BE2C (cell line): Measurements from ENCODE around the gene ADGRG6.

Source experiments
- DNase-seq: peaks from one replicate; pipeline ENCODE4 v3.0.0-alpha.2; 2020
- H3K27me3 ChIP-seq: fragments of 250-450 bp; sonication (Bioruptor Pico); 2 replicates; pipeline ENCODE4 v1.5.1; 2020; ENCODE audit warnings: mild to moderate bottlenecking
- H3K36me3 ChIP-seq: fragments of 250-450 bp; sonication (Bioruptor Pico); 2 replicates; pipeline ENCODE4 v1.5.1; 2020; ENCODE audit warnings: mild to moderate bottlenecking
- H3K4me1 ChIP-seq: fragments of 250-450 bp; sonication (Bioruptor Pico); 2 replicates; pipeline ENCODE4 v1.5.1; 2020
- H3K4me3 ChIP-seq: 2 replicates; pipeline ENCODE4 v1.5.1; 2011; ENCODE audit warnings: low read depth, low read length
- H3K9me3 ChIP-seq: fragments of 250-450 bp; sonication (Bioruptor Pico); 2 replicates; pipeline ENCODE4 v1.5.1; 2020
- CTCF ChIP-seq: IDR thresholded peaks from 2 replicates; pipeline ENCODE4 v1.5.1; 2012; ENCODE audit warnings: mild to moderate bottlenecking, low read depth, low read length

ADGRG6 gene

GRCh38 chr6:142408409-142408808 lies 106.6 kb downstream of the ADGRG6 start:
- no peaks in the 10 kb centered on the region for H3K36me3 ChIP-seq
- H3K4me1 ChIP-seq, result no peaks in the 10 kb centered on the region
- DNase-seq, result no peak
- no peak overlapping the region for H3K4me3 ChIP-seq
- no peak for TF ChIP-seq CTCF
- H3K9me3 ChIP-seq, result no peaks in the 10 kb centered on the region
- H3K27me3 ChIP-seq, result no peaks in the 10 kb centered on the region

DNA sequence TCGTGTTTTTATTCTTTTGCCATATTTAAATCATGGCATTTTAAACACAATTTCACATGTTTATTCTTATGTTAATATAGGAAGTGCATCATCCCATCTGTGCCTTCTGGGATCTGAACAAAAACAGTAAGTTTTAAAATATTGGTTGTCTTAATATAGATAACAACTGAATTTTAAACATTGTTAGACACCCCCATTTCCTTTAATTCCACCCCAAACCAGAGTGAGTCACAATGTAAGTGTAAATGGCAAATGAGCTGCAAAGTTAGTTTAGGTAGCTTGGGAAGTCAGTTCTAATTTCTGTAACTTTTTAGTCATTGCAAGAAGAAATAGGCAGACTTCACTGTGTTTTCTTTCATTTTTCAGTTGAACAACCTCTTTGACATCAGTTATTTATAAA lies 108.0 kb downstream of the ADGRG6 start:
- TF ChIP-seq CTCF, result no peak
- Histone ChIP-seq H3K36me3 (no peaks in the 10 kb centered on the region), H3K4me3 (no peak overlapping the region), H3K9me3 (no peaks in the 10 kb centered on the region), H3K4me1 (no peaks in the 10 kb centered on the region), H3K27me3 (no peaks in the 10 kb centered on the region)
- no peak for DNase-seq

- no peak for DNase-seq
- Histone ChIP-seq H3K4me1 (no peaks in the 10 kb centered on the region), H3K27me3 (no peaks in the 10 kb centered on the region), H3K9me3 (no peaks in the 10 kb centered on the region), H3K4me3 (no peak overlapping the region), H3K36me3 (no peaks in the 10 kb centered on the region)
- no peak for TF ChIP-seq CTCF
Observed at GRCh38 chr6:142411145-142411544, 109.3 kb downstream of the ADGRG6 start.

DNA sequence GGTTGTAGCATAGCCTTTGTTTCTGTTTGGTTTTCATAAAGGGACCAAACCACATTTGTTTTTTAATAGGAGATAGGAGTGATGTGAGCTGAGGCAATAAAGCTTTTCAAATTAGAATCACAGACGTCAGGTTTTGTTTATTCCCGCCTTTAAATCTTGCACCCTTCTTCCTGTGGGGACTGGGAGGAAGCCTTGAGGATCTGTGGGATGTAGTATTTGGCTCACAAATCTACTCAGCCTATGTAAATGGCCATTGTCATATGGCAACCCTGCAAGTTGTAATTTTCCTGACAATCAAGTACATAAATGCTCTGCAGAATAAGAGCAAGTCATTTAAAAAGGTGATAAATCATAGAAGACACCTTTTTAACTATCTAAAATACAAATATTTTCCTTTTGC lies 110.4 kb downstream of the ADGRG6 start:
- no peak overlapping the region for H3K4me3 ChIP-seq
- no peaks in the 10 kb centered on the region for H3K9me3 ChIP-seq
- H3K27me3 ChIP-seq, result no peaks in the 10 kb centered on the region
- H3K4me1 ChIP-seq, result no peaks in the 10 kb centered on the region
- H3K36me3 ChIP-seq, result no peaks in the 10 kb centered on the region
- DNase-seq, result no peak
- no peak for TF ChIP-seq CTCF

DNA sequence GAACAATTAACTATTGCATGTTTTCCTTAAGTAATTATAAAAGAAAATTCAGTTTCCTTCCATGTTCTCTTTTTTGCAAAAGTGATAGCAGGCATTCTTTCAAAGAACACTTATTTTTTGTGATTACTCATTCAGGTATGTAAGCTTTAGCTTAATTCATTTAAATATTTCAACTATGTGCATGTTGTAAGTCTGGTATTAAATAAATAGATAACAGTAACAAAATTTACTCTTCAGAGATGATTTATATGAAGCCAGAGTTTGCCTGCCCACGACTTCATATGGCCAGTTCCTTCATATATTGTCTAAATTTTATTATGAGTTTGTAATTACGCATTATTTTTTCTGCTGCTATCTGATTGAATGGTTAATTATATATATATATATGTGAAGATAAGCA lies 110.9 kb downstream of the ADGRG6 start:
- Histone ChIP-seq H3K9me3 (no peaks in the 10 kb centered on the region), H3K27me3 (no peaks in the 10 kb centered on the region), H3K4me1 (no peaks in the 10 kb centered on the region), H3K4me3 (no peak overlapping the region), H3K36me3 (no peaks in the 10 kb centered on the region)
- DNase-seq, result no peak
- TF ChIP-seq CTCF, result no peak

DNA sequence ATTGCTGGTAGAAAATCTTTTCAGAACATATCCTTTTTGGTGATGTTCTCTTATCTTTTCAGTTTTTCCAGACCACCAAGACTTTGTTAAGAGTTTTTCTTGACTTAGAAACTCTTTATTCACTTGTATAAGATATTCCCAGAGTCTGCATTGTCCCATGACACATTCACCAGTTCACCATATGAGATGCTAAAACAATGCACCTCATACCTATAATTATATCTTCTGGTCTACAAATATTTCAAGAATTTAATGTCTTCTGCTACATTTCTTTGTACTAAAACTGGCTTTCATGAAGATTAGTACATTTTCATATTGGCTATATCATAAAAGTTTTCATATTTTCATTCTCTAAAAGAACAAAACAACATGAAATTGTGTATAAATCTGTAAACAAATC lies 111.3 kb downstream of the ADGRG6 start:
- DNase-seq, result no peak
- H3K9me3 ChIP-seq, result no peaks in the 10 kb centered on the region
- no peak for TF ChIP-seq CTCF
- no peak overlapping the region for H3K4me3 ChIP-seq
- H3K36me3 ChIP-seq, result no peaks in the 10 kb centered on the region
- no peaks in the 10 kb centered on the region for H3K4me1 ChIP-seq
- no peaks in the 10 kb centered on the region for H3K27me3 ChIP-seq
